Stimulated activated CD8-positive, alpha-beta memory T cell treated with anti-CD3 and anti-CD28 coated beads, Interleukin-15, amount 100 ng/mL, for 4 hours (primary cell): ENCODE data around the gene SORCS2.
"Not testable (repeated sequence)": the region's sequence is repeated elsewhere in the genome, so short reads cannot be mapped to it uniquely, and the experiment has no call there.

ENCODE experiments used
- DNase-seq, 2 donors: peaks; one replicate each; pipeline ENCODE4 v3.0.0-alpha.2; 2020; ENCODE audit warnings: low read depth in 2 of 2

SORCS2 gene

GRCh38 chr4:7450775-7451433, 258.6 kb downstream of the SORCS2 start:
- DNase-seq = no peak

- DNase-seq = no peak
Observed at GRCh38 chr4:7451434-7451789, 259.1 kb downstream of the SORCS2 start.

- no peak for DNase-seq
Observed at GRCh38 chr4:7451800-7452199, 259.5 kb downstream of the SORCS2 start.

GRCh38 chr4:7452802-7453201, 260.5 kb downstream of the SORCS2 start:
- DNase-seq = not testable (repeated sequence)

- no peak for DNase-seq
Observed at GRCh38 chr4:7457201-7458065, 265.1 kb downstream of the SORCS2 start.

GRCh38 chr4:7458066-7458425, 265.7 kb downstream of the SORCS2 start:
- no peak for DNase-seq

- DNase-seq = no peak
Observed at GRCh38 chr4:7458477-7458876, 266.1 kb downstream of the SORCS2 start.

- DNase-seq = no peak
Observed at GRCh38 chr4:7459471-7459870, 267.1 kb downstream of the SORCS2 start.

GRCh38 chr4:7460566-7460965, 268.2 kb downstream of the SORCS2 start:
- no peak for DNase-seq

GRCh38 chr4:7461230-7461629, 268.9 kb downstream of the SORCS2 start:
- DNase-seq = no peak

- no peak for DNase-seq
Observed at GRCh38 chr4:7462509-7462971, 270.2 kb downstream of the SORCS2 start.

GRCh38 chr4:7463566-7464258, 271.4 kb downstream of the SORCS2 start:
- DNase-seq = no peak

GRCh38 chr4:7464259-7464655, 271.9 kb downstream of the SORCS2 start:
- no peak for DNase-seq

- no peak for DNase-seq
Observed at GRCh38 chr4:7465017-7465416, 272.7 kb downstream of the SORCS2 start.

GRCh38 chr4:7466215-7466614, 273.9 kb downstream of the SORCS2 start:
- no peak for DNase-seq

- no peak for DNase-seq
Observed at GRCh38 chr4:7466904-7467303, 274.6 kb downstream of the SORCS2 start.

- no peak for DNase-seq
Observed at GRCh38 chr4:7467471-7467870, 275.1 kb downstream of the SORCS2 start.

GRCh38 chr4:7469023-7469422, 276.7 kb downstream of the SORCS2 start:
- DNase-seq = no peak

- DNase-seq = no peak
Observed at GRCh38 chr4:7470111-7470510, 277.8 kb downstream of the SORCS2 start.

GRCh38 chr4:7470522-7471128, 278.3 kb downstream of the SORCS2 start:
- no peak for DNase-seq

- DNase-seq = no peak
Observed at GRCh38 chr4:7472442-7473013, 280.2 kb downstream of the SORCS2 start.

GRCh38 chr4:7473081-7473480, 280.7 kb downstream of the SORCS2 start:
- DNase-seq = no peak
